Endodermal cell (in vitro differentiated cells): ENCODE measurements around the gene CLCNKB. TPM values are rescaled to one million over a fixed set of nuclear protein-coding genes. Genes with fewer than 3 reads are reported as not detected.

Experiments used
- DNase-seq: peaks from one replicate; pipeline ENCODE4 v3.0.0-alpha.2; 2017
- H3K27ac ChIP-seq: 2 replicates; pipeline ENCODE4 v1.5.1; 2013; ENCODE audit warnings: mild to moderate bottlenecking, low read depth, low read length, moderate library complexity
- H3K27me3 ChIP-seq: 2 replicates; pipeline ENCODE4 v1.6.1; 2013; ENCODE audit warnings: mild to moderate bottlenecking, low read length, moderate library complexity; ENCODE audit not compliant: insufficient read depth, control insufficient read depth, poor library complexity, severe bottlenecking
- H3K36me3 ChIP-seq: 2 replicates; pipeline ENCODE4 v1.7.0; 2013; ENCODE audit warnings: mild to moderate bottlenecking, low read length, moderate library complexity; ENCODE audit not compliant: control insufficient read depth, insufficient read depth
- H3K4me1 ChIP-seq: one replicate; pipeline ENCODE4 v1.7.0; 2013; ENCODE audit warnings: low read length; ENCODE audit not compliant: control insufficient read depth, insufficient read depth
- H3K4me3 ChIP-seq: 2 replicates; pipeline ENCODE4 v1.5.1; 2013; ENCODE audit warnings: mild to moderate bottlenecking, low read length, moderate library complexity
- H3K9ac ChIP-seq: 2 replicates; pipeline ENCODE4 v1.6.1; 2013; ENCODE audit warnings: mild to moderate bottlenecking, low read length, moderate library complexity; ENCODE audit not compliant: poor library complexity, severe bottlenecking; ENCODE audit errors: extremely low read depth
- H3K9me3 ChIP-seq: 2 replicates; pipeline ENCODE4 v1.6.1; 2013; ENCODE audit warnings: mild to moderate bottlenecking, low read length, moderate library complexity; ENCODE audit not compliant: control insufficient read depth
- H3K27ac Mint-ChIP-seq: 2 replicates; pipeline ENCODE4 v1.8.0; 2020; ENCODE audit warnings: mixed read lengths
- H3K27me3 Mint-ChIP-seq: 2 replicates; pipeline ENCODE4 v1.8.0; 2021; ENCODE audit warnings: mild to moderate bottlenecking, mixed read lengths; ENCODE audit not compliant: insufficient read depth
- H3K36me3 Mint-ChIP-seq: 2 replicates; pipeline ENCODE4 v1.8.0; 2020; ENCODE audit warnings: low read depth, mixed read lengths
- H3K4me1 Mint-ChIP-seq: 2 replicates; pipeline ENCODE4 v1.8.0; 2020; ENCODE audit warnings: mixed read lengths
- H3K4me3 Mint-ChIP-seq: 2 replicates; pipeline ENCODE4 v1.8.0; 2020; ENCODE audit warnings: mild to moderate bottlenecking, moderate library complexity, mixed read lengths
- H3K9me3 Mint-ChIP-seq: 2 replicates; pipeline ENCODE4 v1.8.0; 2020; ENCODE audit warnings: mild to moderate bottlenecking, mixed read lengths
- CTCF ChIP-seq: fragments of 200-600 bp; sonication (generic); conservative IDR thresholded peaks from 2 replicates; pipeline ENCODE4 v1.5.0; 2021; ENCODE audit warnings: antibody characterized with exemption, mild to moderate bottlenecking
- WGBS, 2 experiments: methylation state at CpG; one replicate each; pipeline versions ENCODE4 v1.1.5 to v1.1.7; 2013; ENCODE audit warnings: missing lambda C conversion rate in 2 of 2, mixed read lengths in 1 of 2; ENCODE audit not compliant: insufficient coverage in 1 of 2, insufficient read length in 1 of 2; 5-methylcytosine and 5-hydroxymethylcytosine counted together
- total RNA-seq, 2 donors: library from RNA; stranded (reverse); fragmentation: NEBNext Ultra II Directional in 1 of 2; extraction: Animal tissue kit (Norgen Biotek cat#: 25700) in 1 of 2; gene quantifications; 2 replicates in 1 of 2; 3 replicates in 1 of 2; pipeline ENCODE4 v1.2.1, GENCODE V29; 2021

The CLCNKB gene
- total RNA-seq, 2 donors from 2014 or later = 3.6 to 3.7 TPM

DNA sequence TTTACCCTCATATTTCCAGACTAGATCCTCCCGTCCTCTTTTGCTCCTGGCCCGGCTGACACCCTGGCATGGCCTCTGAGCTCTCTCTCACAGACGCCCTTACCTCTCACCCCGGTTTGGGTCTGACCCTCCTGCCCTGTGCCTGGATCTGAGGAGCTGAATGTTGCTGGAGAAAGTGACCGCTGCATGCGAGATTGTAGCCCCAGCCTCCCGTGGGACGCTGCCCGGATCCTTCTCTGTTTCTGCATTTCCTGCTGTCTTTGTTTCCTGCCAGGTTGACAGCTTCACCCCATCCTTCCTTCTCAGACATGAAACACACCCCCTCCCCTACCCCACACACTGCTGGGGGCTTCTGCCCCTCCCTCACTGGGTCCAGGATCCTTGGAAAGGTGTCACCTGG lies 20.3 kb downstream of the CLCNKB start:
- Histone ChIP-seq H3K9ac (no peak overlapping the region), H3K36me3 (no peaks in the 10 kb centered on the region), H3K27me3 (no peaks in the 10 kb centered on the region), H3K9me3 (no peaks in the 10 kb centered on the region), H3K4me3 (no peak overlapping the region), H3K4me1 (no peaks in the 10 kb centered on the region), H3K27ac (no peak overlapping the region)
- Mint-ChIP-seq H3K36me3 (no peaks in the 10 kb centered on the region), H3K4me3 (no peak overlapping the region), H3K9me3 (no peaks in the 10 kb centered on the region), H3K27ac (no peak overlapping the region), H3K4me1 (peaks cover 18% of the 10 kb centered on the region), H3K27me3 (peaks cover 21% of the 10 kb centered on the region)
- no peak for DNase-seq
- 69 to 72% methylated on average over 9 of the region's 9 CpGs for WGBS, 2 experiments
- no peak for TF ChIP-seq CTCF

DNA sequence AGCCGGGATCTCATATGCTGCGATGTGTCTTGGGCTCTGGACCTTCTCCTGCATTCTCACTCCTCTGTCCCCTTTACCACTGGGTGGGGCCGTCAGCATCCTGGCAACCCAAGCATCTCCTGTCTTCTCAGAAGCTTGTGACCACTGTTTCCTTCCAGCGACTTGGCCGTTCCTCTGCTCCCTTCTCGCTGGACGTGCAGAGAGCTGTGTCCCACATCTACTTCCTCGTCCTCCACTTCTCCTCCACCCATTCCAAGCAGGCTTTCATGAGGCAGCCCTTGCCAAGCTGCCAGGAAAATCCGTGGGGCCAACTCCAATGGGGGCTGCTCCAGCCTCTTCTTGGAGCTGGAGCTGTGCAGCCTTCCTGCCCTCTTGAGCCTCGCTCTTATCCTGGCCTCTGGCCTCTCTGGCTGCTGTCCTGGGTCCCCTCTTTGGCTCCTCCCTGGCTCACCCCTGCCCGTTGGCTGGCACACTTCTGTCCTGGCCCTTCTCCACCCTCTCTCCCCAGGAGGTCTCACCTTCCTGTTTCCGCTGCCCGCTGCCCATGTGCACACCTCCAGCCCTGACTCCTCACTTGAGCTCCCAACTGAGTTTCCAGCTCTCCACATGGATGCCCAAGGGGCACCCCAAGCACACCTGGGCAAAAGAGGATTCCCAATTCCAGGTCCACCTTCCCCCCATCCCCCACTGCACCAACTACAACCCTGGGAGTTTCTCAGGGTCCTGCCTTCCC lies 21.1 kb downstream of the CLCNKB start:
- Histone ChIP-seq H3K4me3 (no peak overlapping the region), H3K4me1 (no peaks in the 10 kb centered on the region), H3K9me3 (no peaks in the 10 kb centered on the region), H3K27me3 (no peaks in the 10 kb centered on the region), H3K36me3 (no peaks in the 10 kb centered on the region), H3K27ac (no peak overlapping the region), H3K9ac (no peak overlapping the region)
- H3K27me3 Mint-ChIP-seq = peaks cover 21% of the 10 kb centered on the region
- 77 to 83% methylated on average over 6 to 13 of the region's 13 CpGs for WGBS, 2 experiments
- H3K4me3 Mint-ChIP-seq = no peak overlapping the region
- no peaks in the 10 kb centered on the region for H3K36me3 Mint-ChIP-seq
- no peaks in the 10 kb centered on the region for H3K9me3 Mint-ChIP-seq
- TF ChIP-seq CTCF = no peak
- no peak for DNase-seq
- H3K4me1 Mint-ChIP-seq = peaks cover 18% of the 10 kb centered on the region
- no peak overlapping the region for H3K27ac Mint-ChIP-seq

GRCh38 chr1:16065269-16065576 lies 21.6 kb downstream of the CLCNKB start:
- TF ChIP-seq CTCF = no peak
- 77 to 85% methylated on average over 4 to 8 of the region's 8 CpGs for WGBS, 2 experiments
- H3K27ac Mint-ChIP-seq = no peak overlapping the region
- no peaks in the 10 kb centered on the region for H3K27me3 ChIP-seq
- no peaks in the 10 kb centered on the region for H3K4me1 ChIP-seq
- no peak overlapping the region for H3K9ac ChIP-seq
- H3K36me3 Mint-ChIP-seq = no peaks in the 10 kb centered on the region
- H3K4me3 Mint-ChIP-seq = no peak overlapping the region
- H3K4me3 ChIP-seq = no peak overlapping the region
- no peaks in the 10 kb centered on the region for H3K9me3 ChIP-seq
- peaks cover 24% of the 10 kb centered on the region for H3K27me3 Mint-ChIP-seq
- no peaks in the 10 kb centered on the region for H3K36me3 ChIP-seq
- H3K27ac ChIP-seq = no peak overlapping the region
- H3K4me1 Mint-ChIP-seq = peaks cover 18% of the 10 kb centered on the region
- DNase-seq = no peak
- H3K9me3 Mint-ChIP-seq = no peaks in the 10 kb centered on the region
